HG03565 (cell line): Measurements from ENCODE around the gene THRAP3.
"Not testable (repeated sequence)": the region's sequence is repeated elsewhere in the genome, so short reads cannot be mapped to it uniquely, and the experiment has no call there.

ENCODE experiments used
- ATAC-seq: cut with Tn5 transposase; IDR thresholded peaks from one replicate; pipeline ENCODE4 v1.9.1; 2021; ENCODE audit warnings: mild to moderate bottlenecking, moderate library complexity; ENCODE audit not compliant: unreplicated experiment

Gene THRAP3

DNA sequence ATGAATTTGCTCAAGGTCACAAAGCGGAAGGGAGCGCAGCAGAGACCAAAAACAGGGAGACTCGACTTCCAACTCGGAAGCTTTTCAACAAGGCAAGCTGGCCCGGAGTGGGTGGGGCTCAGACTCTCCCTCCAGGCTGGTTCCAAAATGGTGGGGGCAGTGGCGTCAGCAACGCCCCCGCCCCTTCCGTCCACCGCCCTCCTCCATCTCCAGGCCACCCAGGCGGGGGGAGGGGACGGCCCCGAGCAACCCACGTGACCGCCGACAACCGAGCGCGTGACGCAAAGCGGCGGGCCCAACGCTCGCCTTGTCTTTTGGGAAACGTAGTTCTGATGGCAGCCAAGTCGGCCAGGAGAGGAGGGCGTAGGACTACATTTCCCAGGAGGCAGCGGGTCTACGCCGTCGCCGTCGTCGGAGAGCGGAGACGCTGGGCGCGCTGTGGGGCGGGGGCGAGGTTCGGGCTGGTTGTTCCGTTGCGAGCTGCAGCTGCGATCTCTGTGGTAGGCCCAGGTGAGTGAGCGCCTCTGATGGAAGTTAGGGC, at the start of gene THRAP3:
Gene THRAP3, plus strand, starts transcription at position 448 of the 541 bp plus-strand sequence. CDS start 58,121 bp downstream, outside the sequence.
- ATAC-seq = peak; percentile 82

- no peak for ATAC-seq
Observed at GRCh38 chr1:36174713-36175112, 49.5 kb upstream of the THRAP3 start.

DNA sequence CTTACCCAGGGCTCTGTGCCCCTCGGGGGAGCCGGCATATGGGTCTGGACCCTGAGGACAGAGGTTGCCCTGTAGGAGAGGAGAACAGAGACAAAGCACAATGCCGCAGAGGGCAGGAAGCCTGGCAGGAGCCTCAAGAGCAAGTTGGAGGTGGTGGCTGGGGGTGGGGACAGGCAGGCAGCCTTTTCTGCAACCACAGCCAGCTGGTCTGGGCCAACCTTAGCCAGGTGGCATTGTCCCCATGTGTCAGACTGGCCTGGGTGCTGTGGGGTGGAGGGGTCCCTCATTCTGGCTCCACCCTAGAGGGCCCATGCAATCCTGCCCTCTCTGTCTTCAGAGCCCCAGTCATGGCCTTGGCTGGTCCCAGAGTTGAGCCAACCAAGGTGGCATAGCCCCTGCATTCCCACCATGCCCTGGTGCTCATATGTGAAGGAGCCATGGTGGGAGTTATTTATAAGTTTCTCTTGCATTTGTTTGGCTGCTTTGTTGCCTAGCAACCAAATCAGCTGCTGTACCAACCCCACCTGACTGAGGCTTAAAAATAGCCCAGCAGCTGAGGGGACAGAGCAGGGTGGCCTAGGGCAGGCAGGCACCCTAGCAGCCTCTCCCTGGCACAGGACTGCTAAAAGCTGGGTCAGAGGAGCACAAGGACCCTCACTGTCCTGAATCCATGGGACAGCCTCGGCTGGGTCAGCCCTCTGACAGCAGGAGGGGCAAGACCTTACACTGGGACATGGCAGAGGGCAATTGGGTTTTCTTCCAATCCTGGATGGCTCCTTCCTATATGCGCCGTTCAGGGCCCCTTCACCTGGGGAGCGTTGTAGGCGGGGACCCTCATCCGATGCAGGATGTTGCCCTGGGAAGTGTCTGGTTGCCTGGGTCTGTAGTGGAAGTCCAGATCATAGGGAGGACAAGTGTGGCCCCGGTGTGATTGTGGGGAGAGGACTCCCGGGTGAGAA, 48.8 kb upstream of the THRAP3 start:
- no peak for ATAC-seq

DNA sequence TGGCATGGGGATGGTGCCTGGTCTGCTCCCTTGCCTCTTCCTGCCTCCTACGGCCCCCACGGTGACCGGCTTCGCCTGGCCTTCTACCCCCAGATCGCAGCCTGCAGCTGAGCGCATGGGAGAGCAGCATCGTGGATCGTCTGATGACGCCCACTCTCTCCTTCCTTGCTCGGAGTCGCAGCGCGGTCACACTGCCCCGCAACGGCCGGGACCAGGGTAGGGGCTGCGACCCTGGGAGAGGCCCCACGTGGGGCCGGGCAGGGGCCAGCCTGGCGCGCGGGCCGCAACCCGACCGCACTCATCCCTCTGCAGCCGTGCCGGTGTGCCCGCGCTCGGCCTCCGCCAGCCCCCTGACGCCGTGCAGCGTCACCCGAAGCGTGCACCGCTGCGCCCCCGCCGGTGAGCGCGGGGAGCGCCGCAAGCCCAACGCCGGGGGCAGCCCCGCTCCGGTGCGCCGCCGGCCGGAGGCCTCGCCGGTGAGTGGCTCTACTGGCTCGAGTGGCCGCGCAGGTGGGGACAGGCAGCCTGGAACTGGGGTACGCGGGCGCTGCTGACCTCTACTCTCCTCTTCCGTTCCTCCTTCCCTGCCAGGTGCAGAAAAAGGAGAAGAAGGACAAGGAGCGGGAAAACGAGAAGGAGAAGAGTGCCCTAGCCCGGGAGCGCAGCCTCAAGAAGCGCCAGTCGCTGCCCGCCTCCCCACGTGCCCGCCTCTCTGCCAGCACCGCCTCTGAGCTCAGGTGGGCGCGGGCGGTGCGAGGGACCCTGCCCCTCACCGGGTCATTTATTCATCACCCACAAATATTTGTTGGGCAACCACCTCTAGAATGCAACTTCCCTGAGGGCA, 47.9 kb upstream of the THRAP3 start:
- no peak for ATAC-seq

GRCh38 chr1:36177589-36178431, 46.4 kb upstream of the THRAP3 start:
- ATAC-seq = no peak

- ATAC-seq = no peak
Observed at GRCh38 chr1:36178471-36179219, 45.6 kb upstream of the THRAP3 start.

DNA sequence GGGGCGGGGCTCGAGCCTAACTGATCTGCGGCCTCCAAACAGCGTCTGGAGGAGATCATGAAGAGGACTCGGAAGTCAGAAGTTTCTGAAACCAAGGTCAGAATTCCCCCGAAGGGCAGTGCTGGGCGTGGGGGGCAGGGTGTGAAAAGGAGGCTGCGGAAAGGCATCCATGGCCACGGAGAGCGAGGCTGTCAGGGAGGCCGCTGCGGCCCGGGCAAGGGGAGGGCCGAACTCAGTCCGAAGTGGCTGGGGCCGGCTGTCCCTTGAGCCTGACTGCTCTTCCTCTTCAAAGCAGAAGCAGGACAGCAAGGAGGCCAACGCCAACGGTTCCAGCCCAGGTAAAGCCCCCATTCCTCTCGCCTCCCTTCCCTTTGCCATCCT, 45.0 kb upstream of the THRAP3 start:
- ATAC-seq = no peak

DNA sequence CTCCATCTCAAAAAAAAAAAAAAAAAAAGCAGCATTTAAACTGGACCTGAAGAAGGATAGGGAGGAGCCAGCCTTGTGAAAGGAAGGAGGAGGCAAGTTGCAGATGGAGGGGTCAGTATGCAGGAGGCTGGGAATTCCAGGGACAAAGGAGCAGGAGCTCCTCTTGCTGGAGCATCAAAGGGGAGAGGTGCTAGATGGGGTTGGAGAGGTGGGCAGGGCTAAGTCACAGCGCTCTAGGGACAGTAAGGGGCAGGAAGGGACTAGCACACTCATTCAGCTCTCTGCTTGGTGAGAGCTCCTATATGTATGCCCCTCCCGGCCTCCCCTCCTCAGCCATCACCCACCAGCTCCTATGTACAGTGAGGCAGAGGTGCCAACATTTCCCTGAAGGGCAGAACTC, 41.5 kb upstream of the THRAP3 start:
- ATAC-seq = no peak

DNA sequence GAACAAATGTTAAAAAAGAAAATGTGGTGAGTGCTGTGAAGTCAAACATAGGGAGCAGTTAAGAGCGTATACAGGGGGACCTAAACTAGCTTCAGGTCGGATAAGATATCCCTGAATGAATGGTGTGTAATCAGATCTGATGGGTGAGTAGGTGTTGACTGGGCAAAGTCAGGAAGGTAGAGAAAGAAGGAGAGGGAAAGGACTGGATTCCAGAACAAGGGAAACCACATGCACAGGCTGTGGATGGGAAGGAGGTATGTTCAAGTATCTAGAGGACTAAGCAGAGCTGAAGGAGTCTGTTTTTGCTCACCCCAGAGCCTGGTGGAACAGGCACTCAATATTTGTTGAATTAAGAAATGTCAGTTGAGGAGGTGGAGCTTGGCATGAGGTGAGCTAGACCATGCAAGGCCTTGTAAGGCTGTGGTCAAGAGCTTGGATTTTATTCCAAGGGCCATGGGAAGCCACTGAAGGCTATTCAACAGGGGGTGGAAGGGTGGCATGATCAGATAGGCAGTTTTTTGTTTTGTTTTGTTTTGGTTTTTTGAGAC, 40.9 kb upstream of the THRAP3 start:
- ATAC-seq = no peak

DNA sequence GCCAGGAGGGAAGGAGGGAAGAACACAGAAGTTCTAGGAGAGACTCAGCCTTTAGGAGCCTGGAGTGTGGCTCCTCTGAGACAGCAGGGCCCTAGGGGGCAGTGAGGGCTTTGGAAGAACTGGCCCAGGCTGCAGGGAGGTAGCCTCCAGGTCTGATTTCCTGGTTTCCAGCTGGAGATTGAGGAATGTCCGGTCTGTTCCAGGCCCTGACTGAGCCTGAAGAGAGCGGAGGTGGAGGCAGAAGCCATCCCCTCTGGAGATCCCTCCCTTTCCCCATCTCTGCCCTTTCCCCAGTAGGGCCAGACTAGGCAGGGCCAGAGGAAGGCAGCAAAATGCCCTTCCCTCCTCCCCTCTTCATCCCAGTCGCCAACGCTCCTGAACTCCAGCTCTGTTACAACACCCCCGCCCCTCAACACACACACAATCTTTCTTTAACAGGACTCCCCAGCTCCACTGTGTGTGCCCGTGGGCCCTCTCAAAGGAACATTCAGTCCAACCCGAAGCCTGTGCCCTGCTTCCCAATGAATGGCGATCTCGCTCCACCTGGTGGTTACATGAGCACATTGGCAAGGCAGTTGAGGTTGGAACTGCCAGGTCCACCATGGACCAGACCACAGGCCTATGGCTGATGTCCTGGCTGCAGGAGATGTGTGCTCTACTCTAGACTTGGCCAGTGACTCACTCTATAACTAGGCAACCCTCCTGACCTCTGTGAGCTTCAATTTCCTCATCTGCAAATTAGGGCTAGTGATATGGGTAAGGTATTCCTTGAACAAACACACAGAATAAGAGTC, 36.2 kb upstream of the THRAP3 start:
- no peak for ATAC-seq

DNA sequence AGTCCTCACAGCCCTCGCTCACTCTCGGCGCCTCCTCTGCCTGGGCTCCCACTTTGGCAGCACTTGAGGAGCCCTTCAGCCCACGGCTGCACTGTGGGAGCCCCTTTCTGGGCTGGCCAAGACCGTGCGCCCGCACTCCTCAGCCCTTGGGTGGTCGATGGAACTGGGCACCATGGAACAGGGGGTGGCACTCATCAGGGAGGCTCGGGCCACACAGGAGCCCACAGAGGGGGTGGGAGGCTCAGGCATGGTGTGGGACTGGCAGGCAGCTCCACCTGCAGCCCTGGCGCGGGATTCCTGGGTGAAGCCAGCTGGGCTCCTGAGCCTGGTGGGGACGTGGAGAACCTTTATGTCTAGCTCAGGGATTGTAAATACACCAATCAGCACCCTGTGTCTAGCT, 27.4 kb upstream of the THRAP3 start:
- not testable (repeated sequence) for ATAC-seq

- no peak for ATAC-seq
Observed at GRCh38 chr1:36198641-36199040, 25.6 kb upstream of the THRAP3 start.

DNA sequence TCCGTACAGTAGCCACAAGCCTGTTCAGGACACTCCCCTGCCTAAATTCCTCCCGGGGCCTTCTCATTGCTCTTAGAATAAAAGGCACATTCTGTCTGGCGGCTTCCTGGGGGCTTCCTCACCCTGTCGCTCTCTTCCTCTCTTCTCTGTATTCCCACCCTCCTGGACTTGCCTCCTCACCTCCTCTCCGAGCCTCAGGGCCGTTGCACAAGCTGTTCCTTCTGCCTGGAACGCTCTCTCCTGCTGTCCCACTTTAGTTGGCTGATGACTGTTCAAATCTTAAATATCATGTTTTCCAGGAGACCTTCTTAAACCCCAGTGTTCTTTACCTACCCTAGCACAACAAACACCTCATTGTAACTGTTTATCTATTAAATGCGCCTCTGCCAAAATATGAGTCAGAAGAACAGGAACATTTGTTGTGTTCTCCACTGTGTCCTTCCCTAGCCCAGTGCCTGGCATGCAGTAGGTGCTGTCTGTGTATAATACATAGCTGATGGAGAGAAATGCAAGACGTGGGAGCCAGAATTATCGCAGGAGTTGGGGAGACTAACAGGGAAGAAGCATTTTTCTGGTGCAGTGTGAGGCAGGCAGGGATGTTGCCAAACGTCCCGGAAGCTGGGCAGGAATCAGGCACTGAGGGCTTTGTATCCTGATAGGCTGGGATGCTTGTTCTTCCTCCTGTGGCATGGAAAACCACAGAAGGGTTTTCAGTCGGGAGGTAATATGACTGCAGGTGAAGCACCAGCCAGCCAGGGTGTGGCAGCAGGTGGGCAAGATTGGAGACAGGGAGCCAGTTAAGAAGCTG, 24.1 kb upstream of the THRAP3 start:
- ATAC-seq = no peak

- ATAC-seq = no peak
Observed at GRCh38 chr1:36203027-36203553, 21.2 kb upstream of the THRAP3 start.

GRCh38 chr1:36203554-36204346, 20.5 kb upstream of the THRAP3 start:
- no peak for ATAC-seq

- no peak for ATAC-seq
Observed at GRCh38 chr1:36204347-36204909, 19.8 kb upstream of the THRAP3 start.
